Measurements from ENCODE around the gene SUFU. TPM values are rescaled to one million over a fixed set of nuclear protein-coding genes. Genes with fewer than 3 reads are reported as not detected.

SUFU gene
- total and polyA plus RNA-seq, 2 of the 4 experiments (the other 2 are of a cell fraction), result 2.2 to 11.0 TPM

- H3K9ac ChIP-seq (ENCODE audit: low read depth, low read length), result no peak overlapping the region
- no TSS peak for BruUV-seq (replicated peaks)
- ATAC-seq (ENCODE audit: low read depth) (peak; percentile 93), DNase-seq (peak; percentile 91)
- no peak overlapping the region for H4K8ac ChIP-seq (ENCODE audit: low read depth in 2 of 2, low read length in 2 of 2)
- H3K14ac ChIP-seq (replicated peaks; ENCODE audit: low read depth, low read length), result no peak overlapping the region
- peaks cover 21% of the 10 kb centered on the region for H3K4me1 ChIP-seq (ENCODE audit: control insufficient read depth, insufficient read depth, low read length)
- H3K4me3 ChIP-seq (ENCODE audit: insufficient read depth, low read depth, low read length), result no peak overlapping the region
- no peak overlapping the region for H4K91ac ChIP-seq (ENCODE audit: insufficient read depth, low read depth, low read length)
- intact Hi-C loops (cut with micrococcal nuclease), result loop anchor here (1.0 to 10.0 kb wide), 3 partner anchors 80 to 359 kb away; partner anchors contain the start of genes ELOVL3, NFKB2 and SUFU
- H3K36me3 ChIP-seq (ENCODE audit: control insufficient read depth, insufficient read depth, low read length), result no peaks in the 10 kb centered on the region
- H3K9me1 ChIP-seq (ENCODE audit: insufficient read depth, low read length), result peaks cover 8% of the 10 kb centered on the region
- peak overlapping the region; percentile 52; the same call in 1 of the 3 replicates for H2BK15ac ChIP-seq (ENCODE audit: low read depth, low read length)
- dilution Hi-C loops (cut with HindIII; ENCODE audit: low sequenced_read_pairs, unreplicated experiment), result no loop called here
- ChIA-PET POLR2A (ENCODE audit: unreplicated experiment) (no interaction called here), CTCF (interaction anchor here (0.5 to 1.6 kb wide), 17 partner anchors 32 to 529 kb away, joined by 3 to 16 read pairs (median 3); partner anchors contain the start of genes ACTR1A and SUFU)
- TF ChIP-seq RAD21 (IDR thresholded peaks at IDR 0.05; ENCODE audit: low read length) (peak; percentile 93), SMC3 (IDR thresholded peaks at IDR 0.05; ENCODE audit: low read depth, low read length) (peak; percentile 90), CEBPB (IDR thresholded peaks at IDR 0.05; ENCODE audit: low read depth, low read length) (no peak)
- TF ChIP-seq, protein P1, sequence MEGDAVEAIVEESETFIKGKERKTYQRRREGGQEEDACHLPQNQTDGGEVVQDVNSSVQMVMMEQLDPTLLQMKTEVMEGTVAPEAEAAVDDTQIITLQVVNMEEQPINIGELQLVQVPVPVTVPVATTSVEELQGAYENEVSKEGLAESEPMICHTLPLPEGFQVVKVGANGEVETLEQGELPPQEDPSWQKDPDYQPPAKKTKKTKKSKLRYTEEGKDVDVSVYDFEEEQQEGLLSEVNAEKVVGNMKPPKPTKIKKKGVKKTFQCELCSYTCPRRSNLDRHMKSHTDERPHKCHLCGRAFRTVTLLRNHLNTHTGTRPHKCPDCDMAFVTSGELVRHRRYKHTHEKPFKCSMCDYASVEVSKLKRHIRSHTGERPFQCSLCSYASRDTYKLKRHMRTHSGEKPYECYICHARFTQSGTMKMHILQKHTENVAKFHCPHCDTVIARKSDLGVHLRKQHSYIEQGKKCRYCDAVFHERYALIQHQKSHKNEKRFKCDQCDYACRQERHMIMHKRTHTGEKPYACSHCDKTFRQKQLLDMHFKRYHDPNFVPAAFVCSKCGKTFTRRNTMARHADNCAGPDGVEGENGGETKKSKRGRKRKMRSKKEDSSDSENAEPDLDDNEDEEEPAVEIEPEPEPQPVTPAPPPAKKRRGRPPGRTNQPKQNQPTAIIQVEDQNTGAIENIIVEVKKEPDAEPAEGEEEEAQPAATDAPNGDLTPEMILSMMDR (conservative IDR thresholded peaks at IDR 0.05; ENCODE audit: low read depth, low read length), result peak; percentile 90
- H2BK120ac ChIP-seq (ENCODE audit: low read depth, low read length), result no peak overlapping the region
- in situ Hi-C loops (cut with MboI; ENCODE audit: low sequenced_read_pairs), result no loop called here
- H3K18ac ChIP-seq (ENCODE audit: low read depth, low read length), result no peak overlapping the region
- WGBS, 2 experiments (ENCODE audit: extremely low coverage in 2 of 2, insufficient read length in 1 of 2), result 60% methylated on average over 1 of the region's 11 CpGs; no CpG with 5 or more reads in 1 of the 2 experiments
- H3K27ac ChIP-seq (ENCODE audit: insufficient read depth, low read length), result no peak overlapping the region
- H2BK5ac ChIP-seq (ENCODE audit: low read depth, low read length, poor library complexity, severe bottlenecking), result no peak overlapping the region
- no peak overlapping the region for H2AFZ ChIP-seq (replicated peaks; ENCODE audit: low read length, poor library complexity)
- no peak overlapping the region for H2AK5ac ChIP-seq (ENCODE audit: low read depth, low read length)
- no peak overlapping the region for H4K5ac ChIP-seq (ENCODE audit: low read depth, low read length)
- peaks cover 7% of the 10 kb centered on the region for H4K20me1 ChIP-seq (ENCODE audit: insufficient read depth, low read length)
- H2AK9ac ChIP-seq (replicated peaks; ENCODE audit: low read depth, low read length, poor library complexity), result no peak overlapping the region
- no peak overlapping the region for H3K23ac ChIP-seq (ENCODE audit: low read depth, low read length)
- no peak overlapping the region for H3K4me2 ChIP-seq (ENCODE audit: low read depth, low read length)
- H3K27me3 ChIP-seq (ENCODE audit: control insufficient read depth, insufficient read depth, low read length), result no peaks in the 10 kb centered on the region
- H3K56ac ChIP-seq (ENCODE audit: extremely low read depth, insufficient read depth, low read length), result no peak overlapping the region
- no peak overlapping the region; the same call in 1 of the 2 replicates for H3K4ac ChIP-seq (ENCODE audit: low read depth, low read length)
- H2BK20ac ChIP-seq (ENCODE audit: low read depth, low read length), result no peak overlapping the region
- no peaks in the 10 kb centered on the region for H3K9me3 ChIP-seq (ENCODE audit: control insufficient read depth, insufficient read depth, low read length)
- H3K79me1 ChIP-seq (ENCODE audit: low read depth in 1 of 2, low read length in 2 of 2), result peaks cover 14 to 55% of the 10 kb centered on the region in 2 experiments
Observed at GRCh38 chr10:102583435-102584417, 80.0 kb downstream of the SUFU start.

All from IMR-90 (cell line).